ENCODE measurements around the gene SYT11.

Gene SYT11

GRCh38 chr1:155910621-155911121, 51.3 kb downstream of the SYT11 start (continued):
- TF ChIP-seq ZNF335 (tag by site-specific recombination; conservative IDR thresholded peaks at IDR 0.05) (peak; percentile 61), ZNF423 (tag by site-specific recombination; IDR thresholded peaks at IDR 0.05) (peak; percentile 55; the same call in 1 of the 2 replicates), PRDM2 (tag by site-specific recombination; IDR thresholded peaks at IDR 0.05; ENCODE audit: borderline replicate concordance) (no peak), PRDM1 (tag by site-specific recombination; IDR thresholded peaks at IDR 0.05) (0 out of 2 replicates have a peak, but pooled peaks have one; percentile 20), ZBTB20 (tag by site-specific recombination; IDR thresholded peaks at IDR 0.05) (peak; percentile 47; the same call in 1 of the 2 replicates), OSR2 (tag by site-specific recombination; IDR thresholded peaks at IDR 0.05) (peak; percentile 39; the same call in 1 of the 2 replicates), ZNF133 (tag by site-specific recombination; IDR thresholded peaks at IDR 0.05) (no peak), ZFHX2 (tag by site-specific recombination; conservative IDR thresholded peaks at IDR 0.05) (no peak), ZNF449 (tag by site-specific recombination; IDR thresholded peaks at IDR 0.05) (0 out of 2 replicates have a peak, but pooled peaks have one; percentile 32), ZNF341 (tag by site-specific recombination; IDR thresholded peaks at IDR 0.05; ENCODE audit: low read depth) (peak; percentile 50; the same call in 1 of the 2 replicates), ZNF600 (tag by site-specific recombination; IDR thresholded peaks at IDR 0.05) (peak; percentile 37; the same call in 1 of the 2 replicates), ZBTB26 (tag by site-specific recombination; optimal IDR thresholded peaks at IDR 0.05) (peak; percentile 5), ZNF366 (tag by site-specific recombination; conservative IDR thresholded peaks at IDR 0.05) (0 out of 2 replicates have a peak, but pooled peaks have one; percentile 20), ZNF76 (tag by site-specific recombination; IDR thresholded peaks at IDR 0.05; ENCODE audit: borderline replicate concordance, low read depth) (peak; percentile 79), GLIS1 (tag by site-specific recombination; IDR thresholded peaks at IDR 0.05) (0 out of 2 replicates have a peak, but pooled peaks have one; percentile 19), IKZF3 (tag by site-specific recombination; IDR thresholded peaks at IDR 0.05) (0 out of 2 replicates have a peak, but pooled peaks have one; percentile 23)

GRCh38 chr1:155911156-155912055, 52.0 kb downstream of the SYT11 start, which contains the start of gene RIT1:
TSS of gene RIT1 (minus strand) at chr1:155911349. CDS start at chr1:155910761, 588 bp downstream.
- no peaks in the 10 kb centered on the region for H3K4me1 ChIP-seq (ENCODE audit: control insufficient read depth, insufficient read depth, low read length)
- H3K27ac ChIP-seq (ENCODE audit: extremely low read depth, low read depth, low read length), result peak within 1 kb of the TSS; percentile 42
- H3K9me3 ChIP-seq (ENCODE audit: control insufficient read depth, insufficient read depth, low read depth, low read length), result no peaks in the 10 kb centered on the region
- H3K4me3 ChIP-seq (ENCODE audit: low read depth, low read length), result peak within 1 kb of the TSS; percentile 89
- peaks cover 73 to 82% of the 10 kb centered on the region in 2 experiments for H3K36me3 ChIP-seq (ENCODE audit: control insufficient read depth in 2 of 2, insufficient read depth in 1 of 2, low read length in 2 of 2)
- POLR2A ChIA-PET, result no interaction called here
- CTCF ChIA-PET, result interaction anchor here (1.1 kb wide), 1 partner anchor 219 kb away, joined by 3 read pairs; no protein-coding TSS in a partner anchor
- TF ChIP-seq ZSCAN4 (tag by site-specific recombination; IDR thresholded peaks at IDR 0.05), result no peak
- no peak; the same call in 1 of the 2 replicates for TF ChIP-seq ZNF398 (tag by site-specific recombination; IDR thresholded peaks at IDR 0.05)
- no peak for TF ChIP-seq ZNF391 (tag by site-specific recombination; IDR thresholded peaks at IDR 0.05; ENCODE audit: borderline replicate concordance, low read depth)
- TF ChIP-seq ZNF449 (tag by site-specific recombination; IDR thresholded peaks at IDR 0.05), result no peak

Data from HEK293 (cell line).